ENCODE measurements around the gene KIF1B.
A peak's percentile ranks its signal among the peaks of the same experiment; 100 is the strongest.

The KIF1B gene

DNA sequence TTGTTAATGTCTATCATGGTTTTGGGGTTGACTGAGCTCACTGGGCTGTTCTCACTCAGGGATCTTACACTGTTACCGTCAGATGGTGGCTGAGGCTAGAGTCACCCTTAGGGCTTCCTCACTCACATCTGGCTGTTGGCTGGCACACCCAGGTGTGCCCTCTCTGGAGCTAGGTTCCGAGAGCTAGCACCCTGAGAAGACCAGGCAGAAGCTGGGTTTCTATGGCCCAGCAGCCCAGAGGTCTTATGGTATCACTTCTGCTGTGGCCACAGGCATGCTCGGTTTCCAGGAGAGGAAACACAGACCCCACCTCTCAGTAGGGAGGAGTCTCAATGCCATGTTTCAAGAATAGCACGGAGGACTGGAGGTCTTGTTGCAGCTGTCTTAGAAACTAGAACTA lies 20.7 kb upstream of the KIF1B start:
- TF ChIP-seq, protein P1, sequence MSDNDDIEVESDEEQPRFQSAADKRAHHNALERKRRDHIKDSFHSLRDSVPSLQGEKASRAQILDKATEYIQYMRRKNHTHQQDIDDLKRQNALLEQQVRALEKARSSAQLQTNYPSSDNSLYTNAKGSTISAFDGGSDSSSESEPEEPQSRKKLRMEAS (IDR thresholded peaks at IDR 0.05): no peak
- TF ChIP-seq ZBTB7A (IDR thresholded peaks at IDR 0.05; ENCODE audit: low read depth) (no peak), EP300 (IDR thresholded peaks at IDR 0.05; ENCODE audit: borderline replicate concordance) (no peak)

- TF ChIP-seq RAD21 (IDR thresholded peaks at IDR 0.05; ENCODE audit: low read depth) (no peak), NFIC (IDR thresholded peaks at IDR 0.05) (no peak), TEAD4 (IDR thresholded peaks at IDR 0.05) (no peak), TCF12 (IDR thresholded peaks at IDR 0.05; ENCODE audit: low read depth) (no peak), CREB1 (IDR thresholded peaks at IDR 0.05; ENCODE audit: low read depth) (no peak), ZBTB7A (IDR thresholded peaks at IDR 0.05; ENCODE audit: low read depth) (no peak), YY1 (IDR thresholded peaks at IDR 0.05; ENCODE audit: low read depth) (no peak), FOXM1 (IDR thresholded peaks at IDR 0.05; ENCODE audit: borderline replicate concordance, low read depth) (no peak), EGR1 (IDR thresholded peaks at IDR 0.05) (no peak), EP300 (IDR thresholded peaks at IDR 0.05; ENCODE audit: borderline replicate concordance) (no peak), CEBPB (IDR thresholded peaks at IDR 0.05) (no peak), USF1 (IDR thresholded peaks at IDR 0.05) (no peak), TAF1 (IDR thresholded peaks at IDR 0.05; ENCODE audit: low read depth) (no peak)
- TF ChIP-seq, protein P2, sequence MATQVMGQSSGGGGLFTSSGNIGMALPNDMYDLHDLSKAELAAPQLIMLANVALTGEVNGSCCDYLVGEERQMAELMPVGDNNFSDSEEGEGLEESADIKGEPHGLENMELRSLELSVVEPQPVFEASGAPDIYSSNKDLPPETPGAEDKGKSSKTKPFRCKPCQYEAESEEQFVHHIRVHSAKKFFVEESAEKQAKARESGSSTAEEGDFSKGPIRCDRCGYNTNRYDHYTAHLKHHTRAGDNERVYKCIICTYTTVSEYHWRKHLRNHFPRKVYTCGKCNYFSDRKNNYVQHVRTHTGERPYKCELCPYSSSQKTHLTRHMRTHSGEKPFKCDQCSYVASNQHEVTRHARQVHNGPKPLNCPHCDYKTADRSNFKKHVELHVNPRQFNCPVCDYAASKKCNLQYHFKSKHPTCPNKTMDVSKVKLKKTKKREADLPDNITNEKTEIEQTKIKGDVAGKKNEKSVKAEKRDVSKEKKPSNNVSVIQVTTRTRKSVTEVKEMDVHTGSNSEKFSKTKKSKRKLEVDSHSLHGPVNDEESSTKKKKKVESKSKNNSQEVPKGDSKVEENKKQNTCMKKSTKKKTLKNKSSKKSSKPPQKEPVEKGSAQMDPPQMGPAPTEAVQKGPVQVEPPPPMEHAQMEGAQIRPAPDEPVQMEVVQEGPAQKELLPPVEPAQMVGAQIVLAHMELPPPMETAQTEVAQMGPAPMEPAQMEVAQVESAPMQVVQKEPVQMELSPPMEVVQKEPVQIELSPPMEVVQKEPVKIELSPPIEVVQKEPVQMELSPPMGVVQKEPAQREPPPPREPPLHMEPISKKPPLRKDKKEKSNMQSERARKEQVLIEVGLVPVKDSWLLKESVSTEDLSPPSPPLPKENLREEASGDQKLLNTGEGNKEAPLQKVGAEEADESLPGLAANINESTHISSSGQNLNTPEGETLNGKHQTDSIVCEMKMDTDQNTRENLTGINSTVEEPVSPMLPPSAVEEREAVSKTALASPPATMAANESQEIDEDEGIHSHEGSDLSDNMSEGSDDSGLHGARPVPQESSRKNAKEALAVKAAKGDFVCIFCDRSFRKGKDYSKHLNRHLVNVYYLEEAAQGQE (IDR thresholded peaks at IDR 0.05; ENCODE audit: low read depth): no peak
- TF ChIP-seq, protein P1 (IDR thresholded peaks at IDR 0.05): no peak
Measured at GRCh38 chr1:10192263-10192662, 18.1 kb upstream of the KIF1B start.

DNA sequence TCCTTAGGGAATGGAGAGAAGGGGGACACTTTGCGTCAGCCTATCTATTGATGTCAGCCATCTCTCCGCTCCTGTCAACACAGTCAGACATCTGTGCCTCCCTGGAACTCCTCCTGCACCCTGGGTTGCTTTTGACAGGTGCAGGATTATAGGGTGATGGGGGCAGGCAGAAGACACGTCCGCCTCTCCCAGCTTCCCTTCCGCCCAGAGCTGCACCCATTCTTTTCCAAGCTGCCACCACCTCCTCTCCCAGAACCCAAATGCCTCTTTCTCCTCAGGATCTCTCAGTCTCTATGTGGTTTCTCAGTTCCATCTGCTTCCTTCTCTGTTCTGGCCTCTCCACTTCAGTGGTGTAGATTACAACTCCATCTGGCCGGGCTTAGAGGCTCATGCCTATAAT lies 17.1 kb upstream of the KIF1B start:
- TF ChIP-seq EGR1 (IDR thresholded peaks at IDR 0.05): no peak
- no peak for TF ChIP-seq CREB1 (IDR thresholded peaks at IDR 0.05; ENCODE audit: low read depth)
- no peak for TF ChIP-seq TCF12 (IDR thresholded peaks at IDR 0.05; ENCODE audit: low read depth)
- TF ChIP-seq USF1 (IDR thresholded peaks at IDR 0.05): no peak
- TF ChIP-seq, protein P2 (IDR thresholded peaks at IDR 0.05; ENCODE audit: low read depth): no peak
- no peak for TF ChIP-seq NFIC (IDR thresholded peaks at IDR 0.05)
- no peak for TF ChIP-seq EP300 (IDR thresholded peaks at IDR 0.05; ENCODE audit: borderline replicate concordance)
- TF ChIP-seq, protein P1 (IDR thresholded peaks at IDR 0.05): no peak
- no peak for TF ChIP-seq ZBTB7A (IDR thresholded peaks at IDR 0.05; ENCODE audit: low read depth)
- TF ChIP-seq RAD21 (IDR thresholded peaks at IDR 0.05; ENCODE audit: low read depth): no peak

DNA sequence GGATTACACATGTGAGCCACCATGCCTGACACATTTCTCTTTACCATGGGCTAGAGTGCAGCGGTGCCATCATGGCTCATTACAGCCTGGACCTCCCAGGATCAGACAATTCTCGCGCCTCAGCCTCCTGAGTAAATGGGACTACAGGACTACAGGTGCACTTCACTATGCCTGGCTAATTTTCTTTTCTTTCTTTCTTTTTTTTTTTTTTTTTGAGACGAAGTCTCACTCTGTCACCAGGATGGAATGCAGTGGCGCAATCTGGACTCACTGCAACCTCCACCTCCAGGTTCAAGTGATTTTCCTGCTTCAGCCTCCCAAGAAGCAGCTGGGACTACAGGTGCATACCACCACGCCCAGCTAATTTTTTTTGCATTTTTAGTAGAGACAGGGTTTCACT lies 14.8 kb upstream of the KIF1B start:
- TF ChIP-seq CEBPB (IDR thresholded peaks at IDR 0.05): peak; percentile 97
- no peak for TF ChIP-seq FOXM1 (IDR thresholded peaks at IDR 0.05; ENCODE audit: borderline replicate concordance, low read depth)
- peak; percentile 76 for TF ChIP-seq TEAD4 (IDR thresholded peaks at IDR 0.05)
- peak; percentile 31; the same call in 1 of the 2 replicates for TF ChIP-seq TCF12 (IDR thresholded peaks at IDR 0.05; ENCODE audit: low read depth)

DNA sequence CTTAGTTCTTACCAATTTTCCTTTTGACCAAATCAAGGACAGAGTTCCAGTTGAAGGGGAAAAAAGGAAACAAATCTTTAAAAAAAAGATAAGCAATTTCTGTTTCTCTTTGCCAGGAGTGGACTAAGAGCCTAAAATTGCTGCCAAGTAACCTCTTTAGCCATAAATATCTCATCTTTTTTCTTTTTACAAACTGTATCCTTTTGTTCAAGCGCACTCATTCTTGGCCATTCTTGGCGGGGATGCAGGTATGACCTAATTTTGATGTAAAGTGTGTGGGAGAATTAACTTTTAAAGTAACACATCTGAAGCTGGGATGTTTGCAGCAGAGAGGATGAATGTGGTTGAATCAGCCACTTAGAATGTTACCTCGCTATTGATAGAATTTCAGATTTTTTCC lies 13.4 kb upstream of the KIF1B start:
- TF ChIP-seq TEAD4 (IDR thresholded peaks at IDR 0.05): peak; percentile 40
- no peak for TF ChIP-seq ZBTB7A (IDR thresholded peaks at IDR 0.05; ENCODE audit: low read depth)
- peak; percentile 88 for TF ChIP-seq NFIC (IDR thresholded peaks at IDR 0.05)
- TF ChIP-seq YY1 (IDR thresholded peaks at IDR 0.05; ENCODE audit: low read depth): no peak
- no peak for TF ChIP-seq TAF1 (IDR thresholded peaks at IDR 0.05; ENCODE audit: low read depth)
- TF ChIP-seq EP300 (IDR thresholded peaks at IDR 0.05; ENCODE audit: borderline replicate concordance): peak; percentile 40; the same call in 1 of the 2 replicates
- TF ChIP-seq, protein P1 (IDR thresholded peaks at IDR 0.05): no peak
- TF ChIP-seq CEBPB (IDR thresholded peaks at IDR 0.05): 0 out of 2 replicates have a peak, but pooled peaks have one; percentile 6
- TF ChIP-seq TCF12 (IDR thresholded peaks at IDR 0.05; ENCODE audit: low read depth): no peak
- no peak for TF ChIP-seq USF1 (IDR thresholded peaks at IDR 0.05)

GRCh38 chr1:10200620-10201019 lies 9.8 kb upstream of the KIF1B start:
- TF ChIP-seq, protein P2 (IDR thresholded peaks at IDR 0.05; ENCODE audit: low read depth): no peak
- TF ChIP-seq ZBTB7A (IDR thresholded peaks at IDR 0.05; ENCODE audit: low read depth): no peak

All from Ishikawa (cell line).